NCI-H1105 treated with DMSO at 0.1 percent for 48 hours (cell line): ENCODE results near the gene IGF1R.

Source experiments
- DNase-seq: peaks from one replicate; lab custom pipeline; 2025; lab: John Stamatoyannopoulos, UW

Gene IGF1R

DNA sequence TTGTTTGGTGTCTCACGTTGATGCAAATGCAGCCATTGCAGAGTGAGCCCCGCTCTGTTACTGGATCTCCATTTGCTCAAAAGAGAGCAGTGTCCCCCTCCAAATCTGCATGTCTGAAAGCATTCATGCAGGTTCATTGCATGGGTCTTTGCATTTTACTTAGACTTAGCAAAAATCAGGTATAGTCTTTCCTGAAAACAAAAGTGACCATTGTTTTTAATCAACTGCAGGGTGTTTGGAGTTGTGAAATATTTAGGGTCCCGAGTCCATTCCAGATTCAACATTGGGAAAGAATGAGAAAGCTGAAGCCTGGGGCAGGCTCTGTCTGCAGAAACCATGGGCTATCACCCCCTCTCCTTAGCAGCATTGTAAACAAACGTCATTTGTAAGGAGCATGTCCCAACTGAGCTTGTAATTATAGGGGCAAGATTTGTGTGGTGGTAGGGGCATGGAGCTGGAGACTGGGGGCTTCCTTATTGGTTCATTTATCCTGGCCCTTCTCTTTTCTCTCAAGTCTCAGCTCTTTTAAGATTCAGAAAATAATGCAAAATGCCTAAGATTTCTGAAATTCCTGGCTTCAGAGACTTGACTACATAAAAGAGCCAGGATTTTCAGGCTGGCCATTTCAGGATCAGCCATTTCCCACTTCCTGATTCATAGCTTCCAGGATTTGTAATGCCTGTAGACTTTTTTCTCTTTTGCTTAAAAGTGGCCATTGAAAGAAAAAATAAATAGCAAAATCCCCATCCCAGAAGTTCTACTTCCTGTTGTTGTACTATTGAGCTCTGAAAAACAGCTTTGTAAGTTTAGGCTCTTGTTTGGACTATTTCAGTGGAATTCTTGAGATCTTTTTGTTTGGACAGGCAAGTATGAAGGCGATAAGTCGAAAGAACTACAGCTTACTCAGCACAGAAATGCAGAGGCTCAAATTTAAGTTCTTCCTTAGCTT is 23.0 kb downstream of the IGF1R start:
- no peak for DNase-seq

DNA sequence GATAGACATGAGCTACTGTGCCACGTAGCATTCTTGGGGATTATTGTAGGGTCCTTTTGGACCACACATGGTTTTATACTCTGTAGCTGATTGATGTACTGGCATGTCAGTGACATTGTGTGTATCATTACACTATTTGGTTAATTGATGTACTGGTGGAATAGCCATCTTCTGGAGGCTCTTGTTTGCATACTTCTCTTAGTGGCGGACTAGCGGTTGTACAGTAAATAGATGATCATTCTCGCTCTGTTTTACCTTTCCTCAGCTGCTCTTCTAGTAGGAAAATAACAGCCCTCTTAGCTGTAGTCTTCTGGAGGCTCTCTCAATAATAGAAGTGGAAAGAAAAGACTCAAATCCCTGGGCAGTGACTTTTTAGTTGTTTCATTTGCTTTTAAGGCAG is 24.8 kb downstream of the IGF1R start:
- no peak for DNase-seq

DNA sequence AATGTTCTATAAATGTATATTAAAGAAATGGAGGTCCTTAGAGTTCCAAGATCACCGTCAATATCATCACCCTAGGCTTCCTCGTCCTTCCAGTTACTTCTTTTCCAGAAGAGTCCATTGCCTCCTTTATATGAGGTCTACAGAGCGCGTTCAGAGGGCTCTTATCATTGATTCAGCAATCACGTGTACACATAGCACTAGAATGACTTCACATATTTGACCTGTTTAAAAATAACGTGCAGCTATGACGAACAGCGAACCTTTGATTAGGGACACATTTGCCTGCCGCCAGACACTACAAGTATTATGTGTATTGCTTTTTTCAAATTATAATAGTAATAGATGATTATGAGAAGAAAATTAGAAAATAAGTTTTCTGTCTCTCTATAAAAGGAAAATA is 26.0 kb downstream of the IGF1R start:
- DNase-seq = no peak

DNA sequence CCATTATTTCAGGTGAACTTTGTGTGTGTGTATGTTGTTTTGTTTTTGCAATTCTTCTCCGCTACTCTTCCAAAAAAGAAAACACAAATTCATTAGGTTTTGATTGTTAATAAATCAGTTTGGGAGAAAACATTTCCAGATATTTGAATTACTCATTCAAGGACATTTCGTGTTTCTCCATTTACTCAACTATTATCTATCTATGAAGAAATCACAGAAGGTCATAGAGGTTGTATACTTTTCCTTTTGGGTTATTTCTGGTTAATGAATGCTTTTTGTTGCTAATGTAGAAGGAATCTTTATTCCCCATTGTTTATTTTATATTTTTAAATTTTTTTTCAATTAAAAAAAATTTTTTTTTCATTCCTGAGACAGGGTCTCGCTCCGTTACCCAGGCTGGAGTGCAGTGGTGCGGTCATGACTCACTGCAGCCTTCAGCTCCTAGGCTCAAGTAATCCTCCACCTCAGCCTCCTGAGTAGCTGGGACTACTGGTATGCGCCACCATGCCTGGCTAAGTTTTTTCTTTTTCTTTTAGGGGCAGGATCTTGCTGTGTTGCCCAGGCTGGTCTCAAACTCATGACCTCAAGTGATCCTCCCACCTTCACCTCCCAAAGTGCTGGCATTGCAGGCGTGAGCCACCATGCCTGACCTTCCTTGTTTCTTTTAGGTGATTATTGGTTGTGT is 28.4 kb downstream of the IGF1R start:
- no peak for DNase-seq

DNA sequence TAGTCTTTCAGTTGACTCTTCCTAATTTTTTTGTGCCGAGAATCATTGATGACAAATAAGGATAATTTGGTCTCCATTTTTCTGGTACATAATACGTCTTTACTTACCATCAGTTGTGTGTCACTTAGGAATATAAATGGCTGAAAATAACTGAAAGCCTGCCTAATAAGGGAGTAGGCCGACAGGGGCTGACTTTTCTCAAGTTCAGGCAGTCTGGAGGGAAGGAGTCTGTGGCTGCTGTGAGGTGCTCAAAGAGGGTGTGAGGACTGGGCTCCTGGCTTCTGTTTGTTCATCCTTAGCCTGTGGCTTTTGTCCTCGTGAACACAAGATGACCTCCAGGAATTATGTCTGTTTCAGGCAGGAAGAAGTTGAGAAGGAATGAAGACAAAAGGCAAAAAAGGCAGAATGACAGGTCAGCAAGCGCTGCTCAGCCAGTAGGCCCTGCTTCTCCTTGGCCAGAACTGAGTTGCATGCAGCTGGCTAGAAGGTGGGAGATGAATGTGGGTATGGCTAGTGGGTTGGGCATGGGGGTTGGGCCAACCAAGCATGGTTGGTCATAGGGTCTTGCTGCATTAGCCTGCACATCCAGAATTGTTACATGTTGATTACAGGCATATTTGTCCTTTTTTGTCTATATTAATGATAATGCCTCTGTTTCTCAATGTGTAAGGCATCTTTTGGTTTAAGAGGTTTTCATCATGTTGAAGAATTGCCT is 29.2 kb downstream of the IGF1R start:
- no peak for DNase-seq

DNA sequence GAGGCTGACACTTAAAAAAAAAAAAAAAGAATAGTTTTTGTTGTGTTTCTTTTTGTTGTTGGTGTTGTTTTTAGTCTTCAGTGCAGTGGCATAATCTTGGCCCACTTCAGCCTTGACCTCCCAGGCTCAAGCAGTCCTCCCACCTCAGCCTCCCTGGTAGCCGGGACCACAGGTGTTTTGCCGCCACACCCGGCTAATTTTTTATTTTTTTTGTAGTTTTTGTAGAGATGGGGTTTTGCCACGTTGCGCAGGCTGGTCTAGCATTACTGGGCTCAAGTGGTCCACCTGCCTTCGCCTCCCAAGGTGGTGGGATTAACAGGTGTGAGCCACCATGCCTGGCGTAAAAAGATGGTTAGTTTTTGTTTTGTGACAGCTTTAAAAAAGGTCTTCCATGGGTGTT is 30.1 kb downstream of the IGF1R start:
- no peak for DNase-seq

DNA sequence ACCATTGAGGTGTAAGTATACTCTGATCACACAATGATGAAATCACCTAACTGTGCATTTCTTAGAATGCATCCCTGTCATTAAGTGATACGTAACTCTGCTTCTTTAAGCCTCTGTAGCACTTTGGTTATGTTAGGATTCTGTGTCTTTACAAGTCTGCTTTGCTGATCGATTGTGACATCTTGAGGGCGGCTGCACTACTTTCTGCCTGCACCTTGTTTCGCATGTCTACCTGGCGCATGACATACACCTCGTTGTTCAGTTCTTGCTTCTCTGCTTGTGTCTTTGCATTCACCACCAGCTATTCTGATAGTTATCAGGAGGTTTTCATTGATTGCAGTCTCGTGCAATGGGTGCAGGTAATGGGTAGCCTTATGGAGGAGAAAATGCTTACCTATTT is 32.7 kb downstream of the IGF1R start:
- no peak for DNase-seq

DNA sequence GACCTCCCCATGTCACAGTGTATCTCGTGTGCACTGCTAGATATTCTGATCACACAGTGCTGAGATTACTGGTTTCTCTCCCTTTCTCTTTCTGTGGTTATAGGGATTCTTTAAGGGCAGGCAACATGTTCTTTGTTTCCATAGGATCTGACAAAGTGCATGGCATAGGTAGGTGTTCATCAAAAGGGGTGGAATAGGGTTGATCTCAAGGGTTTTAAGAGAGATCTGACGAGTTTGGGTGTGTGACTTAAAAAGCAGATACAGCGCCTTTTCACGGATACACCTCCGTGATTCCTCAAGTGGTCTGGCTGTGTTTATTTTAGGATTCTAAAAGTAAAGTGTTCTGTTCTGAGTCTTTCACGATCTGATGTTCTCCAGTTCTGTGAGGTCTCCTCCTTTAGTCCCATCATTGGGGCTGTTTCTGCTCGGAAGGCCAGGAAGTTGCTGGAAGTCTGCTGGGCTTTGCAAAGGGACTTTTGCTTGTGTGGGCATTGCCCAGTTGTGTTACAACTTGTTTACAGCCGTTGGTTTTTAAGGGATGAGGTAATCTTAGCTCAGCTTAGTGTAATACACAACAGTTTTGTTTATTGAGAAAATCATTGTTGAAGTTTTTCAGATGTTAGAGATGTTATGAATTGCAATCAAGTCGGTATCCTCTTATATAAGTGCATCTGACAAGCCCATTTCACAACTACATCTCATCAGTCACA is 34.8 kb downstream of the IGF1R start:
- no peak for DNase-seq

DNA sequence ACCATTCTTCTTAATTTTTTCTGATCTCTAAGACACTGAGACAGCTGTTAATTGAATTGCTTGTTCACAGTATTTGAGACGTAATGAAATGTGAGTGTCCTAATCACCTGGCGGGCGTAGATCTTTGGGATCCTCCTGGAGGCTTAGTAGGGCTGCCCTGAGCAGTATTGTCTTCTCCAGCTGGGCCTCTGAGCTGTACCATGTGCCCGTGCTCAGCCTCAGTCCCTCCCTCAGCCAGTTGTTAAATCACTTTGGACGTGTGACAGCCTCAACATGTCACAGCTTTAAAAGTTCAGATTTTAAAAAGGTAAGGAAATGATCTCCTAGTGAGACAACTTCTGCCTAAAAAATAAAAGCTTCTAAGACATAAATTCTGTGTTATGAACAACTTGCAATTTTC is 35.5 kb downstream of the IGF1R start:
- no peak for DNase-seq

DNA sequence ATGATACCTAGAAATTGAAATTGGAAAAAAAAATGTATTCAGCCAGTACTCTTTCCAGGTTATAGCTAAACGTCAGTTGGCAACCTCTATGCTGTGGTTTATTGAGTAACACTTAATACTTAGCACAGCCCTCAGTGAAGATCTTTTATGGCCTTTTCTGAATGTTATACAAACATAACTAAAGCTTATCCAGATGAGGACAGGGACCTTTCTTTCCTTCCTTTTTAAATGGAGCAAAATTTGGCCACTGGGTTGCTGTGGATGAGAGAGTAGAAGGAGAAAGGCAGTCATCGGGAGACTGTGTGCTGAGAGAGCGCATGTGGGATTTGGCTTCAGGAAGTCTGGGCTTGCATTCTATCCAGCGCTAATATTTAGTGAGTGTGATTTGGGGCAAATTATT is 36.1 kb downstream of the IGF1R start:
- no peak for DNase-seq

DNA sequence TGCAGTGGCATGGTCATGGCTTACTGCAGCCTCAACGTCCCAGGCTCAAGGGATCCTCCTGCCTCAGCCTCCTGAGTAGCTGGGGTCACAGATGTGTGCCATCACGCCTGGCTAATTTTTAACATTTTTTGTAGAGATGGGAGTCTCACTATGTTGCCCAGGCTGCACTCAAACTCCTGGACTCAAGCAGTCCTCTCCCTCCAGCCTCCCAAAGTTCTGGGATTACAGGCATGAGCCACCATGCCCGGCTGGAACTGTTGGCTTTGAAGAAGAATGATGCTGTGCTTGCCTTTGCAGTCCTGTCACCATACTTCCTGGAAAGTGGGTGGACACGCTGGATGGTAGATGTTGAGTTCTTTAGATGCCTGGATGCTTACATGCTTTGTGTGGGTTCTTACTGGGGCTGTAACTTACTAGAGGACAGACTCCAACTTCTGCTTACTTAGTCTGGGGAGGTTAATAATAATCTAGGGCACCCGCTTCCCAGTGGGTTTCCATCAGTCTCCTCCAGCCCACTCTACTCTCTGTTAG is 36.7 kb downstream of the IGF1R start:
- DNase-seq = no peak

DNA sequence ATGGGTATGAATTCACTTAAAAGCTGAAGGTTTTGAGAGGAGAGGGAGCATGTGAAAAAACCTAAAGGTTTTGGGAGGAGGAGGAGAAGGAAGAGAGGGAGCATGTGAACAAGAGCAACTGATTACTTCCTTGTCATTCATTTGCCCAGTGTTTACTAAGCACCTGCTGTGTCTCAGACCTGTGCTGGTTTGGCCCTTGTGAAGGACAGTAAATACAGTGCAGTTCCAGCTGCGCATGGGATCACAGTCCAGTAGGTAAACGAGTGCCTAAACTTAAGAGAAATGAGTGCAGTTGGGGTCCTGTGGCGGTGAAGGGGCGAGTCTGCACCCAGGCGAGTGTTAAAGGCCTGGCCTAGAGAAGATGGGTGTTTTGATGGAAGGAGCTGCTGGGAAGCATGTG is 38.6 kb downstream of the IGF1R start:
- no peak for DNase-seq

DNA sequence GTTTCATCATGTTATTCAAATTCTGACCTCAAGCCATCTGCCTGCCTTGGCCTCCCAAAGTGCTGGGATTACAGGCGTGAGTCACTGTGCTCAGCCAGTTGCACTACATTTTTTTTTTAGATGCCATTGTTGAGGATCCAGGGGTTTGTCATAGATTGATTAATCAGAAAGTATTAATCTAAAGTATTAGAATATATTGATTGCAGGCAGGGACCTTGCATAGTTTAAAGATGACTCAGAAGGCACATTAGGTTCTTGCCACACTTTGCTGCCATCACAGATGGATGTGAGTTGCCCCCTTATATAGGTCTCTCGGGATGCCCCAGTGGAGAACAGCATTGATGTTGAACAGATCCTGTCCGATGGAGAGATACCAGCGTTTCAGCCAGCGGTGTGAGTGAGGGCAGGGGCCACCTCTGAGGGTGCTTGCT is 41.1 kb downstream of the IGF1R start:
- no peak for DNase-seq

DNA sequence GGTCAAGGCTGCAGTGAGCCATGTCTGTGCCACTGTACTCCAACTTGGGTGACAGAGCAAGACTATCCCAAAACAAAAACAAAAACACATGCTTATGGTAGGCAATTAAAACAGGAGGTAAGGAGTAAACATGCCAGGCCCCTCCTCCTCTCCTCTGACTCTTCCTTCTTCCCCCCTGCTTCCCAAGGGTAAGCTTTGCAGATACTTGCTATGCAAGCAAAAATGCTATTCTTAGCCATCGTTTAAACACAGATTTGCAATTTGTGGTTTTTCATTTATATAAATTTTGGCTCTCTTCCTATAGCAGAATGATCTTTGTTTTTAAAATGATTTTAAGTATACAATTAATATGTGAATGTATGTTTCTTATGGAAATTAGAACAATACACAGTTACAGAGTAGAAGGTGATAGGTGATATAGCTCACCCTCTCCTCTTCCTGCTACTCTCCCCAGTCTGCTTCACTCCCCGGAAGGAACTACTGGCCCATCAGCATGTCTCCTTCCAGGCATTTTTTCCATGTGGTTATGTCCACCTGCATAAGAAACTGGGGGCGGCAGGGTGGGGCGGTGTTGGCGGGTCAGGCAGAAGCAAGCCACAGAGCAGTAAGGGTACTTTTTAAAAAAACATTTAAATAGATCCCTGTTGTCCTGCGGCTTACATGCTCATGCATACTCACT is 42.1 kb downstream of the IGF1R start:
- DNase-seq = no peak

DNA sequence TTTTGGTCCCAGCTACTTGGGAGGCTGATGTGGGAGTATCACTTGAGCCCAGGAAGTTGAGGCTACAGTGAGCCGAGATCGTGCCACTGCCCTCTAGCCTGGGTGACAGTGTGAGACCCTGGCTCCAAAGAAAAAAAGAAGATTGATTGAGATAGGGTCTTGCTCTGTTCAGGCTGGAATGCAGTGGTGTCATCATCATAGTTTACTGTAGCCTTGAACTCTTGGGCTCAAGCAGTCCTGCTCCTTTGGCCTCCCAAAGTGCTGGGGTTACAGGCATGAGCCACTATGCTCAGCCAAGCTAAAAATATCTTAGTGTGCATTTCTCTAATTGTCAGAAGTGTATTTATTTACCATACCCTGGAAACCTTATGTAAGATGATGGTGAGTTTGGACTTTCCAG is 43.9 kb downstream of the IGF1R start:
- DNase-seq = no peak

DNA sequence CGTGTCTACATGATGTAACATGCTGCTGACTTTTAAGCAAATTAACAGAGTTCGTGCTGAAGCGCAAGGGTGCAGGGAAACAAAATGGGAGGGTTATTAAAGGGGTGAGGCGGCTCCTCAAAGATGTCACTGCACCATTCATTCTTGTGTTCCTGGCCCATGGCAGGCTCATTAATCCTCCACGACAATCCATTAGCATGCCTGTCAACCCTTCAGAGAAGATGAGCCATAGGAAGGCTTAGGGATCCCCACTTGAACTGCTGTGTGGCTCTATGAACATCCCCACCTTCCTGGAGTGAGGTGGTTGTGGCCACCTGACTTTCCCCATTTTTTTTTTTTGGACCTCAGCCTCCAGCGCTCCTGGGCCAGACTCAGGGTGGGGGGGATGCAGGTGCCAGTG is 45.8 kb downstream of the IGF1R start:
- no peak for DNase-seq

DNA sequence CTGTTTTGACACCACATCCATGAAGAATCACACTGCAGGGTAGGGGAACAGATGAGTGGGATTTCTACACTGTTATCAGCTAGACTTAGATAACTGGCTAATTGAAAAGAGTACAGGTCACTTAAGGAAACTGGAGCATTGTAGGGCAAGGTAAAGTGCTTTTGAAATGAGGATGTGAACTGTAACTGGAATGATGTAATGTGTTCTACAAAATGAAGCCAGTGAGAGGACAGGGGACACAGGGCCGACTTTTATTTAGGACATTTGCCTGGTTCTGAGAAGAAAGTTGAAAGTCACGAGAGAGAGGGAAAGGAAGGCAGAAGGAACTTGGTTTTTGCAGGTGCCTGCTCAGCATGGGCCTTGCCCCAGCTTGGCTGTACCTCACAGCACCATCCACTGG is 50.5 kb downstream of the IGF1R start:
- DNase-seq = no peak

DNA sequence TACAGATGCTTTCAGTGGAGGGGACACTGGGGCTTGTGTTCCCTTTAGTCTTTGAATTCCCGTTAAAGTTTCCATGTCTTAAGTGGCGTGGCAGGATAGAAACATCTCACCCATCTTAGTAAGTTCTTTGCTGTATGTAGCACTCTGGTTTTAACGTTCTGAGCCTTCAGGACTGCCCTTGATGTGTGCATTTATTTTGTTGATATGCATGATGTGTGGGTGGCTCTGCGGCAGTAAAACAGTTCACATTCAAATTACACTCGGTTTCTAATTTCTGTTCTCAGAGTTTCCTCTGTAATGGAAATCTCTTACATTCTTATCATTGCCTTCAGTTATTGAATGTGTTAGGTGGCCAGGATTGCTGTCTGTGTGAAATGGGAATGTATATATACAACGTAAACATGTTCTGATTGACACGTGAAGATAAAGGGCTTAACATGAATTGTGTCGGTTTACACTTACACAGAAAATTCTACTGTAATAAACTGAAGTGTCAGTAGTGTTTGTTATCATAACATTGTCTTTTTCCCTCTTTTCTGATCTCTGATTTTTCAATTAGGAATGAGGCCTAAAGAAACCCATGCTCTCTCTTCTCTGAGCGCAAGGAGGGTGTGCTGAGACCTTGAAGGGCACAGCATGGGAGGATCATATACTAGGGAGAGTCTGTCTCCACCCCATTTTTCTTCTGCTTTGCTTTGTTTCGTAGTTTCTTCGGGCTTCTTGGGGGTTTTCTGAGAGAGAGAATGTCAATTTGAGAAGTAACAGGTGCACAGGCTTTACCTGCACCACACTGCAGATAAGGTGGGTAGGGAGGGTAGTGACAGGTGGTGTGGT is 51.5 kb downstream of the IGF1R start:
- no peak for DNase-seq

DNA sequence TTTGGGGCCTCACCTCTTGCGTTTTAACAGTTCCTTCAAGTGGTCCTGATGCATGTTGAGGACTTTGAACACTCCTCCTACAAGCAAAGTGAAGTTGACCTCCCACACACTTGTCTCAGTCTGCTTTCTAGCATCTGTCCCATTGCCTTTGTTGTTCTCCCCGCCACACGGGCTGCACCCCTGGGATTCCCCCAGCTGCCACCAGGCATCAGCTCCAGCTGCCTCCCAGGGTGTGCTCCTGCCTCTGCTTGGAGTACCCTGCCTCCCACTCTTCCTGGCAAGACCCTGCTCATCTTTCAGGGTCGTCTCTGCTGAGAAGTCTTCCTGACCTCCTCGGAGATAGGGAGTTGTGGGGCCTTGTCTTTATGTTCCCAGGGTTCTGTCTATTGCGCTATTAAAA is 52.2 kb downstream of the IGF1R start:
- no peak for DNase-seq

DNA sequence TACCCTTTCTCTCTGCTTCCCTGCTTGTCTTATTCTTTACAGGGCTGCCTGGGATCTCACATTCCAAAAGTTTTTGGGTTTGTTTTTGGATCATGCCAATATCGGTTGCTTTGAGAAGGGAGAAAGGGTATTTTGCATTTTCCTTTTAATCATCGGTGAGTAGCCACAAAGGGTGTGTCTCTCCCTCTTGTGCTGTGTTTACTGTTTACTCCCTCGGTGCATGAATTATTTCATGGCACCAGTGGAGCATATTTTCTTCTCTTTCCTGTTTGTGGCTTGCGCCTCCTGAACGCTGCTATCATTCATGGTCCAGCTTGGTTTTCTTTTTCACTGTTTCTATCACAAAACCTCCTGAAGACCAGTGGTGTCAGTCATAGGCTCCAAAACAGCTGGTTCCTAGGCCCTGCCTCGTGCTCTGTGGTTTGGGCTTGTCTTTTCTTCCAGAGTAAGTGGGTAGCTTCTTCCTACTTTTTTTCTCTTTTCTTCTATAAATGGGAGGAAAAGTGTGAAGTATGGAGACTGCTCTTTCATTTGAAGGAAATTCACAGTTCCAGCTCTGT is 54.9 kb downstream of the IGF1R start:
- DNase-seq = no peak
